Activated T-helper 9 cell treated with anti-CD3 and anti-CD28 coated beads, Interleukin-2, amount 50 U/mL, for 16 hours (primary cell): ENCODE results near the gene ACTL6B.
A peak's percentile ranks its signal among the peaks of the same experiment; 100 is the strongest.

Experiments
- DNase-seq: peaks from one replicate; pipeline ENCODE4 v3.0.0-alpha.2; 2020; ENCODE audit warnings: low read depth

The ACTL6B gene

GRCh38 chr7:100683659-100684533 lies 27.6 kb upstream of the ACTL6B start:
- no peak for DNase-seq

GRCh38 chr7:100682991-100683658 lies 26.9 kb upstream of the ACTL6B start:
- DNase-seq = no peak

- no peak for DNase-seq
Measured at GRCh38 chr7:100682228-100682741, 26.0 kb upstream of the ACTL6B start.

- DNase-seq = no peak
Measured at GRCh38 chr7:100681491-100682227, 25.4 kb upstream of the ACTL6B start.

GRCh38 chr7:100680576-100681271 lies 24.5 kb upstream of the ACTL6B start:
- DNase-seq = no peak

- no peak for DNase-seq
Measured at GRCh38 chr7:100679927-100680575, 23.8 kb upstream of the ACTL6B start.

- no peak for DNase-seq
Measured at GRCh38 chr7:100679129-100679926, 23.1 kb upstream of the ACTL6B start.

GRCh38 chr7:100678291-100678984 lies 22.2 kb upstream of the ACTL6B start:
- DNase-seq = no peak

GRCh38 chr7:100677308-100678267 lies 21.3 kb upstream of the ACTL6B start:
- DNase-seq = no peak

- no peak for DNase-seq
Measured at GRCh38 chr7:100676501-100677306, 20.5 kb upstream of the ACTL6B start.

GRCh38 chr7:100675581-100676350 lies 19.5 kb upstream of the ACTL6B start:
- peak; percentile 74 for DNase-seq

- peak; percentile 39 for DNase-seq
Measured at GRCh38 chr7:100675105-100675451, 18.8 kb upstream of the ACTL6B start.

- DNase-seq = no peak
Measured at GRCh38 chr7:100674411-100675104, 18.3 kb upstream of the ACTL6B start.

- no peak for DNase-seq
Measured at GRCh38 chr7:100673942-100674410, 17.7 kb upstream of the ACTL6B start.

GRCh38 chr7:100673302-100673941 lies 17.2 kb upstream of the ACTL6B start, which contains the start of gene GNB2:
Gene GNB2 (plus strand): TSS chr7:100673740. CDS start chr7:100676266, 2,526 bp downstream.
- peak; percentile 98 for DNase-seq
